Tibial nerve (tissue), 4 donors: ENCODE measurements around the gene MGMT. TPM values are rescaled to one million over a fixed set of nuclear protein-coding genes. Genes with fewer than 3 reads are reported as not detected.

ENCODE experiments used
- DNase-seq, 2 donors: peaks; one replicate each; pipeline ENCODE4 v3.0.0-alpha.2; 2019; ENCODE audit warnings: low spot score in 2 of 2
- H3K27ac ChIP-seq, 4 donors: fragments of 200-600 bp; sonication (generic) in 3 of 4; one replicate each; pipeline ENCODE4 v1.5.1; 2017 to 2019; ENCODE audit warnings: mild to moderate bottlenecking in 1 of 4
- H3K27me3 ChIP-seq, 2 donors: fragments of 200-600 bp; sonication (generic) in 1 of 2; one replicate each; pipeline versions ENCODE4 v1.5.1 to v1.6.0; 2017 to 2019
- H3K36me3 ChIP-seq, 3 donors: fragments of 200-600 bp; sonication (generic); one replicate each; pipeline ENCODE4 v1.5.1; 2018 to 2019
- H3K4me1 ChIP-seq, 4 donors: fragments of 200-600 bp; sonication (generic) in 3 of 4; one replicate each; pipeline ENCODE4 v1.5.1; 2017 to 2019
- H3K4me3 ChIP-seq, 4 donors: fragments of 200-600 bp; sonication (generic) in 3 of 4; one replicate each; pipeline ENCODE4 v1.5.1; 2017 to 2019; ENCODE audit warnings: mild to moderate bottlenecking in 1 of 4, moderate library complexity in 1 of 4
- H3K9me3 ChIP-seq, 4 donors: fragments of 200-600 bp; sonication (generic) in 3 of 4; one replicate each; pipeline ENCODE4 v1.5.1; 2017 to 2019
- CTCF ChIP-seq, 5 experiments: fragments of 200-600 bp in 3 of 5; fragments of 450-650 bp in 2 of 5; sonication (generic) in 3 of 5; IDR thresholded peaks; one replicate each; pipeline ENCODE4 v1.5.1; 2016 to 2019; ENCODE audit warnings: antibody characterized with exemption in 5 of 5, mild to moderate bottlenecking in 3 of 5, moderate library complexity in 2 of 5
- EP300 ChIP-seq, 2 donors: sonication (generic); formaldehyde crosslinking; IDR thresholded peaks; one replicate each; pipeline ENCODE4 v1.6.1; 2017; ENCODE audit warnings: antibody characterized with exemption in 2 of 2, mild to moderate bottlenecking in 1 of 2
- POLR2A ChIP-seq, 2 donors: fragments of 450-650 bp; IDR thresholded peaks; one replicate each; pipeline ENCODE4 v1.6.1; 2017; ENCODE audit warnings: antibody characterized with exemption in 2 of 2, mild to moderate bottlenecking in 2 of 2, moderate library complexity in 2 of 2
- WGBS, 2 donors: methylation state at CpG; one replicate each; pipeline ENCODE4 v1.1.5; 2018; 5-methylcytosine and 5-hydroxymethylcytosine counted together
- total RNA-seq, 4 donors: library from RNA; depleted of rRNA; stranded (reverse); fragments of >200 nt; gene quantifications; one replicate each; pipeline ENCODE4 v1.1.0, GENCODE V29; 2016

The MGMT gene
- total RNA-seq, 4 donors from 2014 or later, result 26.1 to 39.1 (median 33.7) TPM

- TF ChIP-seq POLR2A (IDR thresholded peaks at IDR 0.05) (no peak), CTCF (IDR thresholded peaks at IDR 0.05) (no peak), EP300 (IDR thresholded peaks at IDR 0.05) (no peak)
- H3K9me3 ChIP-seq, result peaks cover 0 to 46% (median 2%) of the 10 kb centered on the region in 4 donors
- no peak overlapping the region for H3K4me3 ChIP-seq
- no peak overlapping the region for H3K27ac ChIP-seq
- no peak for DNase-seq
- peaks cover 0 to 49% (median 0%) of the 10 kb centered on the region in 3 donors for H3K36me3 ChIP-seq
- WGBS, 2 donors, result 93 to 95% methylated on average over 12 to 16 of the region's 19 CpGs
- no peaks in the 10 kb centered on the region for H3K4me1 ChIP-seq
- no peaks in the 10 kb centered on the region for H3K27me3 ChIP-seq
Measured at GRCh38 chr10:129741978-129742741, 275.1 kb downstream of the MGMT start.

DNA sequence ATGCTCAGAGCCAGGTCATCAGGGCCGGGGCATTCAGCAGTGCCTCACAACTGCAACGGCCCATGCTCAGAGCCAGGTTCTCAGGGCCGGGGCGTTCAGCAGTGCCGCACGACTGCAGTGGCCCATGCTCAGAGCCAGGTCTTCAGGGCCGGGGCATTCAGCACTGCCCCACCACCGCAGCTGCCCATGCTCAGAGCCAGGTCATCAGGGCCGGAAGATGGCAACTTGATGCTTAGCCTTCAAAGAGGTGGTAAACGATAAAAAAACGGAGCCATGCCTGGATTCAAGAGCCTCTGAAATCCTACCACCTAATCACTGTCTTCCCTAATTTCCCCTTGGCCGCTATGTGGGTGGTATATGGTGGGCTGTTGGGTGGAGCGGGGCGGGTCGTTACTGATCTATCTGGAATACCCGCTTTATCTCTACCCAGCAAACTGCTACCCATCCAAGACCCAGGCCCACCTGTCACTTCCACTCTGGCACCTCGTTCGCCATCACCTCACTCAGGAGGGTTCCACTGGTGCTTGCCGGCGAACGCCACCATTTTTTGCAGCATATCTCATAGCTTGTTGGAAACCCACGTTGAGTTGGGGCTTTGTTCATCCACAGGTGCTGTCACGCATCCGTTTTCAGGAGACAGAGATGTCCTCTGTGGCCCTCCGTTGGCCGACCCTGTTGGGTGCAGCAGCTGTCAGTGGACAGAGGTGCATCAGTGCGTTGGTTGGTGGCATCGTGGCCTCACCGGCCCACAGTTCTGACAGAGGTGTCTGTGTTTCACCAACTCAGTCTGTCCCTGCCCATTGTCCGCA lies 275.9 kb downstream of the MGMT start:
- Histone ChIP-seq H3K9me3 (peaks cover 0 to 52% (median 2%) of the 10 kb centered on the region in 4 donors), H3K27ac (no peak overlapping the region), H3K27me3 (no peaks in the 10 kb centered on the region), H3K36me3 (peaks cover 0 to 54% (median 0%) of the 10 kb centered on the region in 3 donors), H3K4me1 (no peaks in the 10 kb centered on the region), H3K4me3 (no peak overlapping the region)
- 96 to 97% methylated on average over 30 of the region's 30 CpGs for WGBS, 2 donors
- peak in 1 of 2 donors; percentile 3 for DNase-seq
- no peak for TF ChIP-seq CTCF (IDR thresholded peaks at IDR 0.05)
- no peak for TF ChIP-seq EP300 (IDR thresholded peaks at IDR 0.05)
- no peak for TF ChIP-seq POLR2A (IDR thresholded peaks at IDR 0.05)

DNA sequence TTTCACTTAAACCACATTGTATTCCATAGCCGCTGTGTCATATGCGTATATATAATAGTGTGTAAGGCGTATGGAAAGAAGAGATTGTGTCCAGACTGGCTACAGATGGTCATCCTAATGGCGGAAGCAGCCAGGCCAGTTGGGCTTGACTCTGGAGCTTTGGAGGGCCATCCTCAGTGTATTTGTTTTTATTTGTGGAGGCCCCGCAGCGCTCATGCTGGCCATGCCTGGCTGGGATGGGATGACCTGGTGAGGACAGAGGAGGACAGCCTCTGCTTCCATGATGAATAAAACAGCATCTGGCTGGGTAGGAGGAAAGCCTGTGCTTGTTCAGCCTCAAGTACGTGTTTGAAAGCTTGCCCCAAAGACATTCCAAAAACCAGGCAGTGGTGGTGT lies 276.7 kb downstream of the MGMT start:
- no peak for DNase-seq
- TF ChIP-seq POLR2A (IDR thresholded peaks at IDR 0.05), result no peak
- no peak for TF ChIP-seq CTCF (IDR thresholded peaks at IDR 0.05)
- no peak for TF ChIP-seq EP300 (IDR thresholded peaks at IDR 0.05)
- peaks cover 0 to 61% (median 0%) of the 10 kb centered on the region in 3 donors for H3K36me3 ChIP-seq
- no peak overlapping the region for H3K4me3 ChIP-seq
- WGBS, 2 donors, result 91 to 92% methylated on average over 7 of the region's 7 CpGs
- H3K27ac ChIP-seq, result no peak overlapping the region
- no peaks in the 10 kb centered on the region for H3K4me1 ChIP-seq
- no peaks in the 10 kb centered on the region for H3K27me3 ChIP-seq
- peaks cover 0 to 60% (median 6%) of the 10 kb centered on the region in 4 donors for H3K9me3 ChIP-seq

DNA sequence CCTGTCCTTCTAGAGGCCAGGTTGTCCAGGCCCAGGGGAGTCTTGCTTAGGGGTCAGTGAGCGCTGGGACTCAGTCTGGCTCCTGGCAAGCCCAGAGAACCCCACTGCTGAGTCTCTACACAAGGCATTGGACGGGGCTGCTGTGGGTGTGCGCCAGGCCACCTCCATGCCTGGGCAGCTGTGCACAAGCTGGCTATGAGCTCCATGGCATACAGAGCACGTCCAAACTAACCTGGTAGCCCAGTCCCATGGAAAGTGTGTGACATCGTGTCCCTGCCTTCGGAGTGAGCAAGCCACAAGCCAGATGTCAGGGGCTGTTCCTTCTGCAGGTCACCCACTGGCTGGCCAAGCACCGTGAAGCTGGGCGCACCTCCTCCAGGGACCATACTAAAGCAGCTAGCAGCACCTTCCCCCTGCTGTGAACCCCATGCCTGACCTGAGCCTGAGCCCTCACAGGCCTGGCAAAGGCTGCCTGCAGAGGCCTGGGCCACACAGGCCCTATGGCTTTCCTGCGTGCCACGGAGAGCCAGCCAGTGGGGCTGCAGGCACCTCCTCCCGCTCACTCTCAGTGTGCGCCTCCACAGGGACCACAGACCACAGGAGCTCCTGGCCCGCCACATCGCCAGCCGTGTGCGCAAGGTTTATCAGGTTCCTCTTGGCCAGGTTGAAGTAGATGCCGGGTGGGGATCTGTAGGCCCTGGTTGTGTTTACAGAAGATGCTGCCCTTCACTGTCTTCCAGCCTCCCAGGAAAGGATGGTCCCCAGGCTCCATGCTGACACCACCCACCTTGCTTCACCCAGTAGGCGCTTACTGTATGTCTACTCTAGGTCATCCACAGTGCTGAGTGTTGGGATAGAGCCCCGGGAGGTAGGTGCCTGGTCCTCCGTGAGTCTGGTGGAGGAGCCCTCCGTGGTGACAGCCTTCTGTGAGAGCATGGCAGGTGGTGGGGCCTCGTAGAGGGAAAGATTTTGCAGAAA lies 277.4 kb downstream of the MGMT start:
- DNase-seq, result no peak
- WGBS, 2 donors, result 96 to 98% methylated on average over 16 to 17 of the region's 22 CpGs
- peaks cover 0 to 63% (median 0%) of the 10 kb centered on the region in 3 donors for H3K36me3 ChIP-seq

More for the DNA sequence above, 277.4 kb downstream of the MGMT start:
- Histone ChIP-seq H3K9me3 (peaks cover 0 to 66% (median 9%) of the 10 kb centered on the region in 4 donors), H3K27me3 (no peaks in the 10 kb centered on the region), H3K4me1 (no peaks in the 10 kb centered on the region), H3K4me3 (no peak overlapping the region), H3K27ac (no peak overlapping the region)
- no peak for TF ChIP-seq CTCF (IDR thresholded peaks at IDR 0.05)
- no peak for TF ChIP-seq POLR2A (IDR thresholded peaks at IDR 0.05)
- no peak for TF ChIP-seq EP300 (IDR thresholded peaks at IDR 0.05)
